ENCODE data around the gene DDX41.

DDX41 gene

GRCh38 chr5:177471610-177472356 is 45.0 kb downstream of the DDX41 start:
- in situ Hi-C loops (cut with MboI; ENCODE audit: low sequenced_read_pairs): no loop called here

- in situ Hi-C loops (cut with MboI; ENCODE audit: low sequenced_read_pairs): no loop called here
Measured at GRCh38 chr5:177470759-177471536, 45.8 kb downstream of the DDX41 start.

- in situ Hi-C loops (cut with MboI; ENCODE audit: low sequenced_read_pairs): no loop called here
Measured at GRCh38 chr5:177469750-177470525, 46.8 kb downstream of the DDX41 start.

GRCh38 chr5:177468685-177469628 is 47.8 kb downstream of the DDX41 start:
- in situ Hi-C loops (cut with MboI; ENCODE audit: low sequenced_read_pairs): no loop called here

GRCh38 chr5:177468329-177468684 is 48.5 kb downstream of the DDX41 start:
- in situ Hi-C loops (cut with MboI; ENCODE audit: low sequenced_read_pairs): no loop called here

- in situ Hi-C loops (cut with MboI; ENCODE audit: low sequenced_read_pairs): no loop called here
Measured at GRCh38 chr5:177467436-177467835, 49.3 kb downstream of the DDX41 start.

- in situ Hi-C loops (cut with MboI; ENCODE audit: low sequenced_read_pairs): no loop called here
Measured at GRCh38 chr5:177466861-177467260, 49.9 kb downstream of the DDX41 start.

GRCh38 chr5:177465044-177465443 is 51.7 kb downstream of the DDX41 start:
- in situ Hi-C loops (cut with MboI; ENCODE audit: low sequenced_read_pairs): no loop called here

- in situ Hi-C loops (cut with MboI; ENCODE audit: low sequenced_read_pairs): no loop called here
Measured at GRCh38 chr5:177462021-177462670, 54.6 kb downstream of the DDX41 start.

All from HL-60/S4 treated with phorbol 12-myristate 13-acetate at 8.2 ng/mL for 4 days and 3 days (cell line).